ENCODE results near the gene BANK1.

BANK1 gene

DNA sequence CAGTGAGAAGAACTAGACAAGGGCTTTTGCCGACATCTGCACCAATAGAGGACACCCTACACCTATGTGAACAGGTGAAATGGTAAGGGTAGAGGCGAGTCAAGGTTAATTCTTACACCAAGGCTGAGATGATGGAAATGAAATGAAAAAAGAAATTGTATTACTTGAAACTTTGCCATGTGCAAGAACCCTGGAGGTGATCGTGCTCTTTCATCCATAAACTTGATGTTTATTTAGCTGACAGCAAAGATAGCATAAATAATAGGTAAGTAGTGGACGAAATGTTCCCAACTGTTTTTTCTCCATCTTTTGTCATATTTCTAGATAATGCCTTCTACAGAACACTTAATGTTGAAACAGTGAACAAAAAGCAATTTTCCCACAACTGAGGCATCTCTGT, 162.5 kb downstream of the BANK1 start:
- FAIRE-seq (no peak), DNase-seq (ENCODE audit: insufficient read length, low spot score) (no peak)
- TF ChIP-seq, protein P1, sequence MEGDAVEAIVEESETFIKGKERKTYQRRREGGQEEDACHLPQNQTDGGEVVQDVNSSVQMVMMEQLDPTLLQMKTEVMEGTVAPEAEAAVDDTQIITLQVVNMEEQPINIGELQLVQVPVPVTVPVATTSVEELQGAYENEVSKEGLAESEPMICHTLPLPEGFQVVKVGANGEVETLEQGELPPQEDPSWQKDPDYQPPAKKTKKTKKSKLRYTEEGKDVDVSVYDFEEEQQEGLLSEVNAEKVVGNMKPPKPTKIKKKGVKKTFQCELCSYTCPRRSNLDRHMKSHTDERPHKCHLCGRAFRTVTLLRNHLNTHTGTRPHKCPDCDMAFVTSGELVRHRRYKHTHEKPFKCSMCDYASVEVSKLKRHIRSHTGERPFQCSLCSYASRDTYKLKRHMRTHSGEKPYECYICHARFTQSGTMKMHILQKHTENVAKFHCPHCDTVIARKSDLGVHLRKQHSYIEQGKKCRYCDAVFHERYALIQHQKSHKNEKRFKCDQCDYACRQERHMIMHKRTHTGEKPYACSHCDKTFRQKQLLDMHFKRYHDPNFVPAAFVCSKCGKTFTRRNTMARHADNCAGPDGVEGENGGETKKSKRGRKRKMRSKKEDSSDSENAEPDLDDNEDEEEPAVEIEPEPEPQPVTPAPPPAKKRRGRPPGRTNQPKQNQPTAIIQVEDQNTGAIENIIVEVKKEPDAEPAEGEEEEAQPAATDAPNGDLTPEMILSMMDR (IDR thresholded peaks at IDR 0.05; ENCODE audit: insufficient read depth, missing control alignments): no peak

DNA sequence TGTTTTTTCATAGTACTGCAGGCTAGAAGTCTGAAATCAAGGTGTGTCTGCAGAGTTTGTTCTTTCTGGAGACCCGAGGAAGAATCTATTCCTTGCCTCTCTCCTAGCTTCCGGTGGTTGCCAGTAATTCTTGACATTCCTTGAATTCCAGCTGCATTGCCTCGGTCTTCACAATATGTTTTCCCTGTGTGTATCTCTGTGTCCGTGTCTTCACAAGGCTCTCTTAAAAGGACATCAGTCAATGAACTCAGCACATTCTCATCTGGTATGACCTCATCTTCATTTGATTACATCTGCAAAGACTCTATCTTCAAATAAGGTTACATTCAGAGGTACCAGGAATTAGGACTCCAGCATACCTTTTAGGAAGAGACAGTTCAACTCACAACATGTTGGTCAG, 163.4 kb downstream of the BANK1 start:
- FAIRE-seq (no peak), DNase-seq (ENCODE audit: insufficient read length, low spot score) (no peak)
- TF ChIP-seq, protein P1 (IDR thresholded peaks at IDR 0.05; ENCODE audit: insufficient read depth, missing control alignments): no peak

DNA sequence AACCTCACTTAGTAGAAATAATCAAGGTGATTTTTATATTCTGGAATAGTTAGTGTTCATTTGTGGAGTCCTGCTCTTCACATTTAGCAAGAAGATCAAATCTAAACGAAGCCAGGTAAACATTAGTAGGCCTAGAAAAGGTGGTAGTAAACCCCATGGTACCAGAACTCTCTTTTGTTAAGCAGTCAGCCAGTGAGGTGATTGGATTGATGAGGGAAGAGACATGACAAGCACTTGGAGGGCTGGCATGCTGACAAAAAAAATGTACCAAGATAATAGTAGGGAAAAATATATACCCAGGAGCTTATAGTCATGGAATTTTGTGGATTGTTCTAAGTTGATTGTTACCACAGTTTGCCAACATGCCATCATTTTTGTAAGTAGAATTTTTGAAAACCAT, 163.8 kb downstream of the BANK1 start:
- TF ChIP-seq, protein P1 (IDR thresholded peaks at IDR 0.05; ENCODE audit: insufficient read depth, missing control alignments): no peak
- FAIRE-seq (no peak), DNase-seq (ENCODE audit: insufficient read length, low spot score) (no peak)

DNA sequence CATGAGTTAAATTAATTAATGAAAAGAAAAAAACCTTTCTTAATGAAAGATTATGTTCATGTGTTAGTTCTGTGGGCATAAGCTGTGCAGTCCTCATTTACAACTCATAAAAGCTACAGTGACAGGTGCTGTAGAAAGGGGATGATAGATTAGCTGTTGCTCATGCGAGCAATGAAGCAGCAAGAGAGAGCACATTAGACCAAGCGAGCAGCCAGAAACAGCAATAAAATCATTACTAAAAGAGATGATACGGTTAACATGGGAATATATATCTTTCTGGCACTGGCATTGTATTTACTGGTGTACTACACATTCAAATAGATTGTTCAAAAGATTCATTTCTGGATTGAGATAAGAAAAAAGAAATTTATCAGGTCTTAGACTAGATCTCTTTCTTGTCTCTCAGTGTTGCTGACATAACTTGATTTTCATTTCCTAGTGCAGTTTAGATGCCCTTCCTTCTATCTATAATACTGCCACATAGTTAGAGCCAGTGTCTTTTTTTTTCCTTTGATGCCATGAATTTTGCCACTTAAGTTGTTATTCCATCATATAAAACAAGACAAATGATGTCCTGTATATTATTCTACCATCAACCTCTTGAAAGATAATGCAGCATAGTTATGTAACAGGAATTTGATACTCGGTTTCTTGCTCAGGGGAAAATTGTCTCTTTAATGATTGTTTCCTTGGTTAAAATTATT, 164.6 kb downstream of the BANK1 start:
- FAIRE-seq (no peak), DNase-seq (ENCODE audit: insufficient read length, low spot score) (no peak)
- TF ChIP-seq, protein P1 (IDR thresholded peaks at IDR 0.05; ENCODE audit: insufficient read depth, missing control alignments): no peak

DNA sequence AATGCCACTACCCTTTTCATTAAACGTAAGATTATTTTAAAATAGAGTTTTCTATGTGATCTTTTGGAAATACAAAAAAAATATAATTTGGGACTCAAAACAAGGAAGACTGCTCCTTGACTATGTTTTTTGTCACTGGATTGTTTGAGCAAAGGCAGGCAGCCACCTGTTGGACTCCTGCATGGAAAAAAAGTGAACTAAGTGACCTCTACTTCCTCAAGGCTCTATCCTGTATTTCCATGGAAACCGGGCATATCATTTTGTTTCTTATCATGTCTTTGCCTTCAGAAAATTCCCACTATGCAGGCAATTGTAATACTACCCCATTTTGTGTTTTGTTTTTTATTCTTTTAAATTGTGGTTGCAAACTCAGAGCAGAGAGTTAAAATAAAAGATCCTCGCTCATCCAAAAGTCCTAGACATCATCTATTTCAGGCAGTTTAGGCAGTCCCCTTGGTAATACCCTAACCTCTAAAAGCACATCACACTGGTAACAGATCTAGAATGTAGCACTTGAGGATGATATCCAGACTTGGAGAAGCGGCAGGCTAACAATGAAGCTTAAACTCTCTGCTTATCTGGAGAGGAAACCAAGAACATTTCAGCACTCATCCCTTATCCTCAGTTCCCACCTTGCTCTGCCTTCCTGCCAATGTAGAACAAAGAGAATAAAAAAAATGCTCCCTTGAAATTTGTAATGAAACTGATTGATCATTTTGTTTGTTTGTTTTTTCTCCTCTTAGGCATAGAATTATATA, 165.7 kb downstream of the BANK1 start:
- FAIRE-seq (no peak), DNase-seq (ENCODE audit: insufficient read length, low spot score) (no peak)
- TF ChIP-seq, protein P1 (IDR thresholded peaks at IDR 0.05; ENCODE audit: insufficient read depth, missing control alignments): no peak

DNA sequence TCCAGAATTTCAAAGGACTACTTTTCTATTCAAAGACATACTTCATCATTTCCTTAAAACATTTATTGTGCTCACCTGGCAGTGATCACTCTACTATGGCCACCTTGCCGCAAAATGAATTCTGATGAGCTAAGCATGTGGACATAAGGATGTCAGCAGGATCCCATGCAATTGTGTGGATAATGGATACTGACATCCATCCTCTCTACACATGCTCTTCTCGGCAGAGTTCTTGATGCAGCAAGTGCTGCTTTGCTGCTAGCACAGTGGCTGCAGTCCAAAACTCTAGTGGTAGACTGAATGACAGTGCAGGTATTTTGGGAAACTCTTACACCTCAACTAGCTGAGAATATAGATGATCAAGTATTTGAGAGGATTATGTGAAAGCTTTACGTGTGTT, 168.0 kb downstream of the BANK1 start:
- FAIRE-seq (no peak), DNase-seq (ENCODE audit: insufficient read length, low spot score) (no peak)
- TF ChIP-seq, protein P1 (IDR thresholded peaks at IDR 0.05; ENCODE audit: insufficient read depth, missing control alignments): no peak

DNA sequence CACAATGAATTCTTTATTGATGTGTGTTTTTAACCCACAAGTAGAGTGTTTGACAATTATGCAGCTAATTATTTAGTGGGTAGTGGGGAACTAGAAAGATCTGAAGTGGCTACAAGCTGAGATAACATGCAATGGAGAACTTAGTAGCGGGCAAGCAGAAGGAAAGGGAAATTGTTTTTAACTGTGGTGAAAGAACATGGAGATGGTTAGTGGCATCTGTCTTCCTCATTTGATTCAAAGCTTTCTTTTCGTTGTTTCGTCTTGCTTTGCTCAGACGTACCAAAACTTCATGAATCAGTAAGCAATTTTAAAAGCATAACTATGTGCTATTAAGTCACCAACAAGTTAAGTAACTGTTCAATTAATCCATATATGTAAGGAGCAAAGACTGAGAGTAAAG, 169.9 kb downstream of the BANK1 start:
- TF ChIP-seq, protein P1 (IDR thresholded peaks at IDR 0.05; ENCODE audit: insufficient read depth, missing control alignments): no peak
- no peak for DNase-seq (ENCODE audit: insufficient read length, low spot score)
- FAIRE-seq: no peak
